ENCODE measurements around the gene QSOX2.

The QSOX2 gene

GRCh38 chr9:136201174-136201573 lies 44.4 kb downstream of the QSOX2 start:
- no peak for DNase-seq

- DNase-seq, result no peak
Observed at GRCh38 chr9:136200424-136200823, 45.2 kb downstream of the QSOX2 start.

DNA sequence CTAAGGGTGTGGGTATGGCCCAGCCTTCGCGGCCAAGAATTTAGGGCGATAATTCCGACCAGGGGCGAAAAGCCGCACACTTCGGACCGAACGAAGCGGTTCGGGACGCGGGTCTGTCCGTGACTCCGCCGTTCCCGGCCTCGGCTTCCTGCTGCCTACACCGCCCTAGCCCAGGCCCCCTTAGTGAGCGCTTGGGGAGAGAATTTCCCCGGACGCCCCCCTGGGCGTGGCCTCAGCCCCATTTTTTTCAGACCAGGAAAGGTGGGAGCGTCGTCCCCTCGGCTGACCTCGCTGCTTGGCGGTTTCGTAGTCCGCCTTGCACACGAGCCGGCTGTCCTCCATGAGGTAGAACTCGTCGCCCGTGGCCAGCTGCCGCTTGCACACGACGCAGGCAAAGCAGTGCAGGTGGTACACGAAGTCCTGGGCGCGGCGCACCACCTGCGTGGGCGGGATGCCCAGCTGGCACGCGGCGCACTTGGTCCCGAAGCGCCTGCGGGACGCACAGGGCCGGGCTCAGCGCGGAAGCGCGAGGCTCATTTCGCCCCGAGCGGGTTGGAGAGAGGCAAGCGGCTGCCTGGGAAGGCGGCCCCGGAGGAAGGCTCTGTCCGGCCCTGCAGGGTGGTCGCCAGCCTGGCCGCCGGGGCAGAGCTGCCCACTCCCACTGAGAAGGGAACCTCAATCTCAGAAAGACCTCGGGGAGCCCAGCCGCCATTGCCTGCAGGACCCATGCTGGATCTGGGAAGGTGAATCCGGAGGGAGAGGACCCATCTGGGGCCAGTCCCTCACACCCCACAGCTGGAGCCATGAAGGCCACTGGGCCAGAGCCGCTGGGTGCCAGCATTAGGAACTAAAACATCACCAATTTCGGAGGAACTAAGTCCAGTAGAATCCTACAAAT lies 46.0 kb downstream of the QSOX2 start:
- no peak for DNase-seq

GRCh38 chr9:136198605-136199083 lies 47.0 kb downstream of the QSOX2 start:
- no peak for DNase-seq

- no peak for DNase-seq
Observed at GRCh38 chr9:136197930-136198604, 47.5 kb downstream of the QSOX2 start.

DNA sequence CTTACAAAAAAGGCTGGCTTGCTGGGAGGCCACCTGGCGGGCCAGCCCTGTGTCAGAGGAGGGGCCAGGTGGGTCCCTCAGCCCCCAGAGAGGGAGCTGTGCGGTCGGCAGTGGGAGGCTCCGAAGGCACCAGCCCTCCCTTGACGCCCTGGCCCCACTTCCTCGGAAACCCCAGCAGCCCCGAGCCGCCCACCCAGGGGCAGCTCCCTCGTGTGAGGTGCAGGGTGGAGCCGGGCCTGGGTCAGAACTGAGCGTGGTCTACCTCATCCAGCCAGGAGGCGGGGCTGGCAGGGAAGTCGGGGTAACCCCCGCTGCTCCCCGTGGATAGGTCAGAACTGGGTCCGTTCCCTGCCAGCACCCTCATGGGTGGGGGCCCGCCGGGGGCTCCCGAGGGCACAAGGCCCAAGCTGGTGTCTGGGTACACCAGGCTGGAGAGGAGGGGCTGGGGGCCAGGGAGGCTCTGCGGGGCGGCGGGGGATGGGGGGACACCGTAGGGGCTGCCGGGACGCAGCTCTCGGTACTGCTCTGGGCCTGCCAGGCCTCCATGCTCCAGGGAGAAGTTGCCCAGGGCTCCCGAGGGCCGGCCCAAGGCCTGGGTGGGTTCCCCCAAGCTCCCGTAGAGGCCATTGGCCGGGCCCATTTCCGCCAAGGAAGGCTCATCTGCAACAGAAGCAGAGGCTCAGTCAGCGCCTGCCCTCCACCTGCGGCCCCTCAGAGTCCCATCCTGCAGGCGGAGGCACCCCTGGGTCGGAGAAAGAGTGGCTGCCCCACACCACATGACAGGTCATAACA lies 48.3 kb downstream of the QSOX2 start:
- no peak for DNase-seq

GRCh38 chr9:136196404-136197083 lies 49.1 kb downstream of the QSOX2 start:
- no peak for DNase-seq

DNA sequence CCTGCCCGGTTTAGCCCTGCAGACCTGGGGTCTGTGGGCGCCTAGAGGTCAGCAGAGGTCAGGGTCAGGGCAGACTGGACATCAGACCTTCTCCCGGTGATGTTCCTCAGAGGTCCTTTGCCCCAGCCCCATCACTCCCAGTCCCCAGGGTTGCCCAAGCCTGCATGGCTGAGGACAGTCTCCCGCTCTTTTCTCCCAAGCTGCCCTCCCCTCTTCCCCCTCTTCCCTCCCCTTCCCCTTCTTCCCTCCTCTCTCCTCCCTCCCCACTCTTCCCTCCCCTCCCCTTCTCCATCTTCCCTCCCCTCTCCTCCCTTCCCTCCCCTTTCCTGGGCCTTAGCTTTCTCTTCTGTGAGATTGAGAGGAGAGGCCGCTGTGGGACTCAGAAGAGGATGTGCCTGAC lies 51.1 kb downstream of the QSOX2 start:
- DNase-seq, result no peak

DNA sequence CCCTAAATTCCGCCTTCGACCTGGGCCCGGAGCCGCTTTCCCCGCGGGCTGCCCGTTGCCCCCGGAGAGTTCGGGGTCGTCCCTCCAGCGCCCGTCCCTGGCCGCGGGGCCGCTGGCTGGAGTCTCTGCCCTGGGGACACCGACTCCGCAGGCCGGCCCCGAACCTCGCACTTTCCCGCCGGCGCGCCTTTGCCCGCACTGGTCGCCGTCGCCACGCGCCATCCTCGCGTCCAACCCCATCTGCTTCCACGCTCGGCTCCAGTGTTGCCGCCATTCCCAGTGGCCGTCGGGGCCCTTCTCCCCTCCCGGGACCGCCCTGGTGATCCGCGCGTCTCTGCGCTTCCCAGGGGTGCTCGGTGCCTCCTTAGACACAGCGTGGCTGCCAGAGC lies 51.7 kb downstream of the QSOX2 start:
- DNase-seq, result no peak

DNA sequence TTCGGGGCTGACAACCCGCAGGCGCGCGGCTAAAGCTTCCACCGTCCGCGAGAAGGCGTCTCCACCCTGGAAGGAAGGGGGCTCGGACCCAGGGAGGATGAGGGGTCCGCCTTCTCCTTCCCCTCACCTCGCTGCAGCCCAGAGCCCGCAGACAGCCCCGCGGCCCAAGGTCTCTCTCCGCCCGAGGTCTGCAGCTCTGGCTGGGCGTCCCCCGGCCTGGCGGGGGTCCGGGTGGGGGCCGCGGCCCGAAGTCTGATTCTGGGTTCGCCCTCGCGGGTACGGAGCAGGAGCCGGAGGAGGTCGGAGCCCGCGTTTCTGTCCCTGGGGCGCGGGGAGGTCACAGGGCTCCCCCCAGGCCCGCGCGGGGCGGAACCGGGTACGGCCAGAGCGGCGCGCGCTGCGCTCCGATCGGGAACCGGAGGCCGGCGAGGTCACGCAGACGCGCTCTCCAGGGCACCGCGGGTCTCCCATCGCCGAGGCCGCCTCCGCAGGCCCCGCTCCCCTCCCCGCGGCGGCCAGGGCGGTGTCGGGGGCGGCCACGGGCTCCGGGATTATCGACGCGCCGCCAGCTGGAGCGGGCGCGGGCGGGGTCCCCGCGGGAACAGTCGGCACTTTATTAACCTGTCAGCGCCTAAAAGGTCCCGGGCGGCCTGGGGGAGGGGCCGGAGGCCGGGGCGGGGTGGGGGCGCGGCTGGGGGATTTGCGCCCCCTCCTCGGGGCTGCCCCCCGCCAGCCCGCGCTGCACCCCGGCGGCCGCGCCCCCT lies 52.3 kb downstream of the QSOX2 start:
- DNase-seq, result no peak

- DNase-seq, result no peak
Observed at GRCh38 chr9:136192289-136193126, 53.1 kb downstream of the QSOX2 start.

DNA sequence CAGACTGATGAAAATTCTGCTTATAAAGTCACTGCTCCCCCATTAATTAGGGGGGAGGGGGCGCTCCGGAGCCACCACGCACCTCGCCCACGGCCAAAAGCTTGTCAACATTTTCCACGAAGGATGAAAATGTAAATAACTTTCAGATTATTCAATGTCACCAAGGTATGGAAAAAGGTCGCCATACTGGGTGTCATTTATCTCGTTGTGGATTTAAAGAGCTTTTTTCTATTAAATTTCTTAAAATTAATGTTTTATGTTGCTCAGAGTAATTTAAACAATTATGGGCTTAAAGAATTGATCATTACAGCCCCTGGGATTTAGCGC lies 53.7 kb downstream of the QSOX2 start:
- no peak for DNase-seq

- no peak for DNase-seq
Observed at GRCh38 chr9:136191099-136191959, 54.3 kb downstream of the QSOX2 start.

GRCh38 chr9:136190656-136191055 lies 55.0 kb downstream of the QSOX2 start:
- DNase-seq, result no peak

- no peak for DNase-seq
Observed at GRCh38 chr9:136190237-136190601, 55.4 kb downstream of the QSOX2 start.

DNA sequence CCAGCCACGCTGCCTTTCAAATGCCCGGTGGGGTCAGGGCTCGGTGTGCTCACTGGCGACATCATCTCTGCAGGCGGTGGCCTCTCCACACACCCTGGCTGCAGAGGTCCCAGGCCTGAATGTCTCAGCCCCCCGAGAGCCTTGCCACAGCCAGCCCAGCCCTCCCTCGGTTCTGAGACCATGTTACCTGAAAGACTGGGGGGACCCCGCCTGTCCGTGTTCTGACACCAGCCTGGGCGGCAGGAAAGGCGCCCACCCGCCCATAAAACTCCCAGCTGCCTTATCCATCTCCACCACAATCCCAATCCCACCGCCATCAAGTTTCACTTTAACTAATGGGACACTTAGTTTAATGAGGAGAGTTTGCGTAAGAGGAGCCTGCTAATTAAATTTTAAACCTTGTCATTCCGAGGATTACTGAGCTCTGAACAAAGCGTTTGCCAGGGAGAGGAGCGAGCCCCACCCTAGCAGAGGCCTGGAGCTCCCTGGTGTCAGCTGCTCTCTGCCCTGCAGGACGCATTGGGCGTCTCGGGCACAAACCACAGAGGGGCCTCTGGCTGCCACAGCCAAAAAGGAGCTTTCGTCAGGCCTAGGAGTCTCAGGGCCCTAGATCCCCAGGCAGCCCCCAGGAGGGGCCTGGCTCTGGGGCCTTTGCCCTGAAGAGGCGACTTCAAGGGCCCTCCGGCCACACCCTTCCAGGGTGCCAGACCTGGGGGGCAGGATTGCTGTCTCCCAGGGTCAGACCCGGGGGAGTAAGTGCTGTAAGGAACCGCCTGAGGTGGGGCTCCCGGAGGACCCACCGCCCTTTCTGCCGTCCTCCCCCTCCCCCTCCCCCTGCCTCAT lies 56.0 kb downstream of the QSOX2 start:
- no peak for DNase-seq

GRCh38 chr9:136187683-136188586 lies 57.7 kb downstream of the QSOX2 start:
- no peak for DNase-seq

DNA sequence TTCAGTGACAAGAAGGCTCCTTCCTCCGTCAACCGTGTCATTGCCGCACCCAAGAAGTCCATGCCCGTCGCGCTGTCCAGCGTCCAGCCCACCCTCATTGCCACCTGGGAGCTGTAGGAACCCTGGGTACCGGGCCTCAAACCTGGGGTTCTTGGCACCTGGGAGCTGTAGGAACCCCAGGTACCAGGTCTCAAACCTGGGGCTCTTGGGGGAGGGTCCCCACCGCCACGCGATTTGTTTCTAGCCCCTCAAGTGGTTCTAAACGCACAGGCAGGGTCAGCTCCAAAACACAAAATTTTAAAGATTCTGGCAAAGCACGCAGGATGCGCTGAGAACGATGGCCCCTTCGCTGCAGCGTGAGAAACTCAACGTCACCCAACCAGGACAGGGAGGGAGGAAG lies 58.4 kb downstream of the QSOX2 start:
- no peak for DNase-seq
